ENCODE measurements around the gene GPA33. TPM values are rescaled to one million over a fixed set of nuclear protein-coding genes. Genes with fewer than 3 reads are reported as not detected.

The GPA33 gene
- total and polyA plus RNA-seq, 5 donors from 2014 or later: 21.0 to 121 (median 56.6) TPM

- no peaks in the 10 kb centered on the region for H3K36me3 ChIP-seq (ENCODE audit: control insufficient read depth, insufficient read depth, low read length)
- Mint-ChIP-seq H3K9me3 (no peaks in the 10 kb centered on the region), H3K4me1 (peaks cover 0 to 18% (median 7%) of the 10 kb centered on the region in 4 donors), H3K27ac (peak overlapping the region in 2 of 3 donors; percentile 5 to 56), H3K4me3 (peak overlapping the region in 3 of 4 donors; percentile 9 to 73 (median 19)), H3K36me3 (no peaks in the 10 kb centered on the region), H3K27me3 (peaks cover 40% of the 10 kb centered on the region)
- H3K27ac ChIP-seq (ENCODE audit: insufficient read depth, low read length, poor library complexity, severe bottlenecking): no peak overlapping the region
- DNase-seq (no peak), ATAC-seq (ENCODE audit: low read depth in 2 of 2) (no peak)
- H3K27me3 ChIP-seq (ENCODE audit: control insufficient read depth, insufficient read depth, low read length): peaks cover 2% of the 10 kb centered on the region
- no peaks in the 10 kb centered on the region for H3K9me3 ChIP-seq (ENCODE audit: control insufficient read depth in 2 of 2, low read length in 2 of 2)
- peaks cover 7% of the 10 kb centered on the region for H3K4me1 ChIP-seq (ENCODE audit: control insufficient read depth, insufficient read depth, low read length, poor library complexity, severe bottlenecking)
- no peak overlapping the region for H3K4me3 ChIP-seq (ENCODE audit: low read depth, low read length)
These were observed 32.4 kb upstream of the GPA33 start for GRCh38 chr1:167122568-167122967.

- no peaks in the 10 kb centered on the region for H3K9me3 Mint-ChIP-seq
- peak overlapping the region in 2 of 3 donors; percentile 56 to 81 for H3K27ac Mint-ChIP-seq
- Histone ChIP-seq H3K4me1 (ENCODE audit: control insufficient read depth, insufficient read depth, low read length, poor library complexity, severe bottlenecking) (peaks cover 7% of the 10 kb centered on the region), H3K4me3 (ENCODE audit: low read depth, low read length) (no peak overlapping the region), H3K27ac (ENCODE audit: insufficient read depth, low read length, poor library complexity, severe bottlenecking) (no peak overlapping the region), H3K36me3 (ENCODE audit: control insufficient read depth, insufficient read depth, low read length) (no peaks in the 10 kb centered on the region), H3K9me3 (ENCODE audit: control insufficient read depth in 2 of 2, low read length in 2 of 2) (no peaks in the 10 kb centered on the region), H3K27me3 (ENCODE audit: control insufficient read depth, insufficient read depth, low read length) (peaks cover 2% of the 10 kb centered on the region)
- ATAC-seq (ENCODE audit: low read depth in 2 of 2) (no peak), DNase-seq (no peak)
- no peaks in the 10 kb centered on the region for H3K36me3 Mint-ChIP-seq
- H3K4me3 Mint-ChIP-seq: peak overlapping the region in 3 of 4 donors; percentile 69 to 88 (median 74)
- peaks cover 0 to 18% (median 7%) of the 10 kb centered on the region in 4 donors for H3K4me1 Mint-ChIP-seq
- peaks cover 44% of the 10 kb centered on the region for H3K27me3 Mint-ChIP-seq
These were observed 31.9 kb upstream of the GPA33 start for GRCh38 chr1:167122121-167122480.

GRCh38 chr1:167121375-167122120, 31.4 kb upstream of the GPA33 start:
- peak overlapping the region in 2 of 3 donors; percentile 81 to 85 for H3K27ac Mint-ChIP-seq
- no peaks in the 10 kb centered on the region for H3K36me3 Mint-ChIP-seq
- no peak overlapping the region for H3K27ac ChIP-seq (ENCODE audit: insufficient read depth, low read length, poor library complexity, severe bottlenecking)
- no peaks in the 10 kb centered on the region for H3K36me3 ChIP-seq (ENCODE audit: control insufficient read depth, insufficient read depth, low read length)
- H3K4me1 Mint-ChIP-seq: peaks cover 0 to 18% (median 7%) of the 10 kb centered on the region in 4 donors
- H3K27me3 ChIP-seq (ENCODE audit: control insufficient read depth, insufficient read depth, low read length): peaks cover 2% of the 10 kb centered on the region
- DNase-seq (peak in 2 of 3 donors; percentile 26 to 53), ATAC-seq (ENCODE audit: low read depth in 2 of 2) (peak; percentile 58 to 62)
- H3K4me1 ChIP-seq (ENCODE audit: control insufficient read depth, insufficient read depth, low read length, poor library complexity, severe bottlenecking): peaks cover 7% of the 10 kb centered on the region
- H3K9me3 ChIP-seq (ENCODE audit: control insufficient read depth in 2 of 2, low read length in 2 of 2): no peaks in the 10 kb centered on the region
- H3K4me3 Mint-ChIP-seq: peak overlapping the region; percentile 74 to 88 (median 86)
- H3K4me3 ChIP-seq (ENCODE audit: low read depth, low read length): peak overlapping the region; percentile 32
- H3K9me3 Mint-ChIP-seq: no peaks in the 10 kb centered on the region
- peaks cover 43% of the 10 kb centered on the region for H3K27me3 Mint-ChIP-seq

- DNase-seq: peak in 2 of 3 donors; percentile 45 to 56
- Mint-ChIP-seq H3K36me3 (no peaks in the 10 kb centered on the region), H3K27me3 (peaks cover 37% of the 10 kb centered on the region), H3K27ac (peak overlapping the region in 2 of 3 donors; percentile 69 to 85), H3K4me3 (peak overlapping the region; percentile 74 to 88 (median 86)), H3K4me1 (peaks cover 0 to 18% (median 7%) of the 10 kb centered on the region in 4 donors), H3K9me3 (no peaks in the 10 kb centered on the region)
- Histone ChIP-seq H3K4me1 (ENCODE audit: control insufficient read depth, insufficient read depth, low read length, poor library complexity, severe bottlenecking) (peaks cover 7% of the 10 kb centered on the region), H3K9me3 (ENCODE audit: control insufficient read depth in 2 of 2, low read length in 2 of 2) (no peaks in the 10 kb centered on the region), H3K36me3 (ENCODE audit: control insufficient read depth, insufficient read depth, low read length) (no peaks in the 10 kb centered on the region), H3K27me3 (ENCODE audit: control insufficient read depth, insufficient read depth, low read length) (peaks cover 2% of the 10 kb centered on the region), H3K27ac (ENCODE audit: insufficient read depth, low read length, poor library complexity, severe bottlenecking) (no peak overlapping the region), H3K4me3 (ENCODE audit: low read depth, low read length) (peak overlapping the region; percentile 32)
- no peak for ATAC-seq (ENCODE audit: low read depth in 2 of 2)
These were observed 30.7 kb upstream of the GPA33 start for GRCh38 chr1:167120899-167121298.

- Histone ChIP-seq H3K9me3 (ENCODE audit: control insufficient read depth in 2 of 2, low read length in 2 of 2) (no peaks in the 10 kb centered on the region), H3K4me1 (ENCODE audit: control insufficient read depth, insufficient read depth, low read length, poor library complexity, severe bottlenecking) (peaks cover 7% of the 10 kb centered on the region), H3K27me3 (ENCODE audit: control insufficient read depth, insufficient read depth, low read length) (peaks cover 6% of the 10 kb centered on the region), H3K27ac (ENCODE audit: insufficient read depth, low read length, poor library complexity, severe bottlenecking) (no peak overlapping the region), H3K4me3 (ENCODE audit: low read depth, low read length) (no peak overlapping the region), H3K36me3 (ENCODE audit: control insufficient read depth, insufficient read depth, low read length) (no peaks in the 10 kb centered on the region)
- peaks cover 42% of the 10 kb centered on the region for H3K27me3 Mint-ChIP-seq
- peaks cover 0 to 18% (median 7%) of the 10 kb centered on the region in 4 donors for H3K4me1 Mint-ChIP-seq
- DNase-seq (no peak), ATAC-seq (ENCODE audit: low read depth in 2 of 2) (no peak)
- peak overlapping the region in 2 of 4 donors; percentile 7 to 36 for H3K4me3 Mint-ChIP-seq
- no peaks in the 10 kb centered on the region for H3K36me3 Mint-ChIP-seq
- H3K27ac Mint-ChIP-seq: peak overlapping the region in 1 of 3 donors; percentile 3
- no peaks in the 10 kb centered on the region for H3K9me3 Mint-ChIP-seq
These were observed 29.5 kb upstream of the GPA33 start for GRCh38 chr1:167119696-167120095.

- Mint-ChIP-seq H3K4me3 (no peak overlapping the region), H3K27me3 (peaks cover 47% of the 10 kb centered on the region), H3K27ac (no peak overlapping the region), H3K4me1 (peaks cover 0 to 18% (median 5%) of the 10 kb centered on the region in 4 donors), H3K36me3 (no peaks in the 10 kb centered on the region), H3K9me3 (no peaks in the 10 kb centered on the region)
- Histone ChIP-seq H3K4me1 (ENCODE audit: control insufficient read depth, insufficient read depth, low read length, poor library complexity, severe bottlenecking) (peaks cover 7% of the 10 kb centered on the region), H3K36me3 (ENCODE audit: control insufficient read depth, insufficient read depth, low read length) (no peaks in the 10 kb centered on the region), H3K4me3 (ENCODE audit: low read depth, low read length) (no peak overlapping the region), H3K27me3 (ENCODE audit: control insufficient read depth, insufficient read depth, low read length) (peaks cover 9% of the 10 kb centered on the region), H3K27ac (ENCODE audit: insufficient read depth, low read length, poor library complexity, severe bottlenecking) (no peak overlapping the region), H3K9me3 (ENCODE audit: control insufficient read depth in 2 of 2, low read length in 2 of 2) (no peaks in the 10 kb centered on the region)
- no peak for ATAC-seq (ENCODE audit: low read depth in 2 of 2)
- no peak for DNase-seq
These were observed 28.0 kb upstream of the GPA33 start for GRCh38 chr1:167118188-167118587.

GRCh38 chr1:167117225-167117624, 27.0 kb upstream of the GPA33 start:
- no peaks in the 10 kb centered on the region for H3K9me3 Mint-ChIP-seq
- H3K4me3 Mint-ChIP-seq: no peak overlapping the region
- no peaks in the 10 kb centered on the region for H3K36me3 Mint-ChIP-seq
- H3K27me3 ChIP-seq (ENCODE audit: control insufficient read depth, insufficient read depth, low read length): peaks cover 9% of the 10 kb centered on the region
- DNase-seq (no peak), ATAC-seq (ENCODE audit: low read depth in 2 of 2) (no peak)
- H3K4me1 Mint-ChIP-seq: peaks cover 0 to 18% (median 5%) of the 10 kb centered on the region in 4 donors
- no peak overlapping the region for H3K27ac Mint-ChIP-seq
- H3K4me1 ChIP-seq (ENCODE audit: control insufficient read depth, insufficient read depth, low read length, poor library complexity, severe bottlenecking): peaks cover 7% of the 10 kb centered on the region
- no peak overlapping the region for H3K4me3 ChIP-seq (ENCODE audit: low read depth, low read length)
- H3K27me3 Mint-ChIP-seq: peaks cover 49% of the 10 kb centered on the region
- no peaks in the 10 kb centered on the region for H3K36me3 ChIP-seq (ENCODE audit: control insufficient read depth, insufficient read depth, low read length)
- H3K27ac ChIP-seq (ENCODE audit: insufficient read depth, low read length, poor library complexity, severe bottlenecking): no peak overlapping the region
- no peaks in the 10 kb centered on the region for H3K9me3 ChIP-seq (ENCODE audit: control insufficient read depth in 2 of 2, low read length in 2 of 2)
